Kidney capillary endothelial cell (primary cell): ENCODE measurements around the gene RPS6KA2.

Source experiments
- DNase-seq: peaks from one replicate; pipeline ENCODE4 v3.0.0-alpha.2; 2018; ENCODE audit warnings: low spot score

The RPS6KA2 gene

GRCh38 chr6:166422201-166422940, 204.7 kb downstream of the RPS6KA2 start:
- DNase-seq, result no peak

- DNase-seq, result no peak
Observed at GRCh38 chr6:166420351-166420750, 206.7 kb downstream of the RPS6KA2 start.

DNA sequence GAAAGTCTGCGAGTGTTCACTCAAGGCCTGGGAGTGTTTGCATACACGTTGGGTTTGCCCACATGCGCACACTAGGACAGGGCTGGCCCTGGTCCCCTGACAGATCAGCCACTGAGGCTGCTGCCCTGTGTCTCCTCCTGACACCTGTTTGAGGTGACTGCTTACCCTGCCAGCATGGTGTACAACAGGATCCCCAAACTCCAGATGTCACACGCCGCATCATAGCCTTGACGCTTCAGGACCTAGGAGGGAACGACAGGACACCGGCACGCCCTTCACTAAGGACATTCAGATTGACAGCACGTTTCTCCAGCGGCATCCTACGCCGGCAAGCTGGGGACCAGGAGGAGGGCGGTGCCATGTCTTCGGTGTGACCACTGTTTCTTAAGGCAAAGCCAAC, 207.3 kb downstream of the RPS6KA2 start:
- no peak for DNase-seq

- DNase-seq, result no peak
Observed at GRCh38 chr6:166419286-166419685, 207.8 kb downstream of the RPS6KA2 start.

DNA sequence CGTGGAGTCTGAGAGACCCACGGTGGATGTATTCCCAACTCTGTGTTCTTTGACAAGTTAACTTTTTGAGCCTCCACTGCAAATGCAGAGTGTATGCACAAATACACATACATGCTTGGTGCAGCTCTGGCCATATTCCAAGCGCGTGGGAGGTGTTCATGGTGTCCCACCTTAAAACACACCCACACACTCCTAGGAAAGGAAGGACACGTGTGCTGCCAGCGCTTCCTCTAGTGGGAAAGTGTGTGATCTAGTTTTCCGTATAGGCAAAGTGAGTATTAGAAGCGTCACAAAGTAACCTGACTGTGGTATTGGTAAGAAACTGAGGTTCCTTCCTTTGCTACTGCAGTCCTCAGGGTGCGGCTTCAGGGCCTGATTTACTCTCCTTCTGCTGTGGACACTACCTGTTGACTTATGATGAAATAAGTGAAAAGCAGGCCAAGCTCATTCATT, 208.3 kb downstream of the RPS6KA2 start:
- no peak for DNase-seq

GRCh38 chr6:166417285-166417691, 209.8 kb downstream of the RPS6KA2 start:
- DNase-seq, result no peak

DNA sequence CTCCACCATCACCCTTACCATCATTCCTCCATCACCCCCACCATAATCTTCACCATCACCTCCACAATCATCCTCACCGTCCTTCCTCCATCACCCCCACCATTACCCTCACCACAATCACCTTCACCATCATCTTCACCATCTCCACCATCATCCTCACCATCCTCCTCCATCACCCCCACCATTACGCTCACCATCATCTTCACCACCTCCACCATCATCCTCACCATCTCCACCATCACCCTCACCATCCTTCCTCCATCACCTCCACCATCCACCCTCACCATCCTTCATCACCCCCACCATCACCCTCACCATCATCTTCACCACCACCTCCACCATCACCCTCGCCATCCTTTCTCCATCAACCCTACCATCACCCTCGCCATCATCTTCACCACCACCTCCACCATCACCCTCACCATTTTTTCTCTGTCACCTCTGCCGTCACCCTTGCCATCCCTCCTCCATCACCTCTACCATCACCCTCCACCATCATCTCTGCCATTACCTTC, 211.2 kb downstream of the RPS6KA2 start:
- DNase-seq, result no peak

- DNase-seq, result no peak
Observed at GRCh38 chr6:166415306-166415705, 211.7 kb downstream of the RPS6KA2 start.

DNA sequence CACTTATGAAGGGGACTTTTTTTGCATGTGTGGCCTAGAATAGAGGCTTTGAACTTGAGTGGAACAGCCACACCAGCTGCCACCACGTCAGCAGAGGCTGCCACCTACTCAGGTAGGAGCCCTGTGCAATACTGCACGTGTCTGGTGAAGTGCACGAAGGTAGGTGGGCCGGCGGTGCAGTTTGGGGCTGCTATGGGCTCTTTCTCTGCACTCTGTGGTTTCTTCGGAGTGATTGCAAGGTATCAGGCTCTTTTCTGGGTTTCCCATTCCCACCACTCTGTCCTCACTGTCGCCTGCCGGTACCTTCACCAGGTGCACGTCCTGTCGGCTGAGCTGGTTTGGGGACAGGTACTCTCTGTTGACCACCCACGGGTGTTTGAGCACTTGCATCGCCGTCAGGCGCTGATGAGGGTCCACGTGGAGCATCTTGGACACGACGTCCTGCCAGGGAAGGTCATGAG, 213.5 kb downstream of the RPS6KA2 start:
- DNase-seq, result no peak

DNA sequence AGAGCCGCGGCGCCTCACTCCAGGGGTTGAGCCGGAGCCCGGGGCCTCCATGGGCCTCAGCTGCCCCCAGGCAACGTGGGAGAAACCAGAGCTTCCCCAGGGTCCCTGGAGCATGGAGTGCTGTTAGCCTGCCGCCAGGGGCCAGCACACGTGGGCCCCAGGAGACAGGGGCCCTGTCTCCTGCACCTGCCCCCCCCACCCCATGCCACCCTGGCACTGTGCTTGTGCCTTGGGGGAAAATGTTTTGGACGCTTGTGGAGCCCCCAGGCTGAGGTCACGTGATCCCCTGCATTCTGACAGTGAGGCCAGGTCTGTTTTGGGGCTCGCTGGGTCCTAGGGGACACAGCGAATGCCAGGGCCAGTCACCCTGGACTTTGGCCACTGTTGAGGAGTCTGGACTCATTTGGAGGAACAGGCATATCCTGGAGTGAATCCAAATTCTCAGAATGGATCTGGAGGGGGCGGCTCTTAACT, 214.1 kb downstream of the RPS6KA2 start:
- no peak for DNase-seq

- no peak for DNase-seq
Observed at GRCh38 chr6:166412156-166412910, 214.7 kb downstream of the RPS6KA2 start.

DNA sequence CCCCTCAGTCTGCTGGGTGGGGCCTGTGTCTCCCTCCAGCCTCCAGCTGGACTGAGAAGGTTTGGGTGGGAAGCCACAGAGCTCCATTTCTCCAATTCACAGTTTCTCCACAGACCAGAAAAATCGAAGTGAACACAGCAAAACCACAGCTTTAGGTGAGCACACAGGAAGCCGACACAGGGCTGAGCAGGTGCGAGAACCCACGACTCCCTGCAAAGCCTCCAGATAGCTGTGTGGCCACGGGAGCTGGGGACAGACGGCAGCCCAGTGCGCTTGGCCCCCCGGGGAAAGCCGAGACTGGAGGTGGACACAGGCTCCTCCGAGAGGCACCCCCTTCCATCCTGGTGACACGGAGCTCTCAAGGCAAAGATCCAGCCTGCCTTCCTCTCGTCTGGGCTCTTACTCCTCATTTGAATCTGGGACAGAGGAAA, 215.3 kb downstream of the RPS6KA2 start:
- DNase-seq, result no peak

DNA sequence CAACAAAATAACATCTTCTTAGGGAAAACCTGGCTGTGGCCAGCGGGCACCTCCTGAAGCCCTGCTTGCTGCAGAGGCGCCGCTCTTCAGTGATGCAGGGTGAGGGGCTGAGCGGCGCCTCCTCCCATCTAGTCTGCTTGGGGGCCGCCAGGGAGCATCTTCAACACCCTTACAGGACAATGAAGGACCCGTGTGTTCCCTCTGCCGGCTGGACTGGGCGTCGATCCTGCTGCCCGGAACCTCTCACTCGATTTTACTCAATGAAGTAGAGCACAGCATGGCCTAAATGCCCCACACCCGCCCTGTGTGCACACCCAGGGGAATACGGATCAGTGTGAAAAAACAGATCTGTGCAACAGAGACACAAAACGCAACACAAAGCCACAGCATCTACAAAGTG, 215.8 kb downstream of the RPS6KA2 start:
- DNase-seq, result no peak

DNA sequence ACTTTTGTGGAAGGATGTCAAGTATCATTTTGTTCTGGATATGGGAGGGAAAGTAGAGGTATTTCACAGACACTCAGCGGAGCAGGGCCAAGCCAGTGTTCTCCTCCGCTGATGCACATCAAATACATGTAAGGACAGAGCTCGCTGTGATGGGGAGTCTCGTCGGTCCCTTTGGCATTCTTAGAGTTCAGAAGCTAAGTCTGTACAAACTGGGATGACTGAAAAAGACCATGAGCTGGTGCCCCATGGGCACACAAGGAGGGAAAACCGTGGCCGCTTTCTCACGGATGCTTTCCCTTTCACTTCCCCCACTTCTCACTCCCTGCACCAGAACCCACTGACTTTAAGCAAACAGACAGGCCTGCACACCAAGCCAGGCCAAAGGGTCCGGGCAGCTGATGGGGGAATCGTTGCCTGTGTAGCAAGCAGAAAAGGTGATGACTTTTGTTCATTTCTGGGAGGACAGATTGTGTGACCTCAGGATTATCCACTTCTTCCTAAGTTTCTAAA, 216.6 kb downstream of the RPS6KA2 start:
- DNase-seq, result no peak

DNA sequence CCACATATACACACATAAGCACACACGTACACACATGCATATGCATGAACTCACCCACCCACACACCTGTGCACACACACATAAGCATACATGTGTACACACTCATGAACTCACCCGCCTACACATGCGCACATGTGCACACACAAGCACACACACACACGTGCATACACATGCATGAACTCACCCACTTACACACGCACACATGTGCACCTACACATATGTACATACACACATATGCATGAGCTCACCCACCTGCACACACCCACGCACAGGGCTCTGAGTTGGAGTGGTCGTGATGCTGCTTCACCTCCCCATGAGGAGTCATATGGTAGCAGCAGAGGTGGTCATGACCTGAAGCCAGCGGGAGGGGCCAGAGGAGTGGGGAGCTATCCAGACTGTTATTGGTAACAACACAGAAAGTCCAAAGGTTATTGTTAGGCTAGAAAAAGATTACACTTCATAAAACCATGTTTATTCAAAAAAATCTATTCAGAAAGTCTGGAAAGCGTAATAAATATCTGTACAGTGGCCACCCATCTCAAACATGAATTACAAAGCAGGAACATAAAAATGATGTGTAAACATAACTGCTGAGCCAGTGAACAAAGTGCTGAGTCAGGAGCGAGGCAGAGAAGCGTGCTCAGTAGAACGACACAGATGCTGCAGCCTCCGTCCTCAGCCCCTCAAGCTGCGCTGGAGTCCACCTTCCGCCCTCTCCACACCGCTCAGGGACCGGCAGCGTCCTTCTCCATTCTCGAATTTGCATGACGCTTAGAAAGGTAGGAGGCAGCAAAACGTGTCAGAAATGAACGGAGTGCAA, 217.9 kb downstream of the RPS6KA2 start:
- DNase-seq, result no peak

GRCh38 chr6:166406197-166406596, 220.9 kb downstream of the RPS6KA2 start:
- no peak for DNase-seq

GRCh38 chr6:166405386-166405785, 221.7 kb downstream of the RPS6KA2 start:
- DNase-seq, result no peak

- DNase-seq, result no peak
Observed at GRCh38 chr6:166402582-166403277, 224.3 kb downstream of the RPS6KA2 start.

DNA sequence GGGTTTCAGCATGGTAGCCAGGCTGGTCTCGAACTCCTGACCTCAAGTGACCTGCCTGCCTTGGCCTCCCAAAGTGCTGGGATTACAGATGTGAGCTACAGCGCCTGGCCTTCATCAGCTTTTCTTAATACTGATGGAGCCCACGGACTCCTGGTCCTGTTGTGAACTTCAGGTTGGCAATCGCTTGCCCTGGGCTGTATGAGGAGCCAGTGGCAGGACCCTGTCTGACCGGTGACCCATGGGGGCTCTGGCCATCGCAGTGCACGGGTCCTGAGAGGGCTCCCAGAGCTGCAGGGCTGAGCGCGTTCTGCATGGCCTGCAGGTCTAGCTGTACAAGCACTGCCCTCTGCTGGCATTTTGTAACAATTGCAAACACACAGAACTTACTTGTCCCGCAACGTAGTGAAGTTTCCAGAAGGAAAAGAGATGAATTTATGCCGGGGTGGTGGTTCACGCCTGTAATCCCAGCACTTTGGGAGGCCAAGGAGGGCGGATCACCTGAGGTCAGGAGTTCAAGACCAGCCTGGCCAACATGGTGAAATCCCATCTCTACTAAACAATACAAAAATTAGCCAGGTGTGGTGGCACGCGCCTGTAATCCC, 226.3 kb downstream of the RPS6KA2 start:
- DNase-seq, result peak; percentile 57

DNA sequence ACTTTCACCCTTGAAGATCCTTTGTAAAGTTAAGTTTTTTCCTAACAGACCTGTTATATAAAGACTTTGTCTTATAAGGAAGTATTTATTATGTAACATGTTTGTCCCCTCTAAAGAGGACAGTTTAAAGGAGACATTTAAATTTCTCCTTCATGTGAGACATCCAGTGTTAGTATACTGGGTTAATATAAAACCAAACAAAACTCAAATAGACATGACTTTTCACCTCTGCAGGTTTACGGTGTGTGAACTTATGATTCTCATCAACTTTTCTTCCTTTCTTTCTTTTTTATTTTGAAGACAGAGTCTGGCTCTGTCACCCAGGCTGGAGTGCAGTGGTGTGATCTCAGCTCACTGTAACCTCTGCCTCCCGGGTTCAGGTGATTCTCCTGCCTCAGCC, 226.9 kb downstream of the RPS6KA2 start:
- no peak for DNase-seq

GRCh38 chr6:166398348-166398747, 228.7 kb downstream of the RPS6KA2 start:
- no peak for DNase-seq
